CD4-positive, alpha-beta T cell (primary cell): ENCODE measurements around the gene CIB4. TPM values are rescaled to one million over a fixed set of nuclear protein-coding genes. Genes with fewer than 3 reads are reported as not detected.

Experiments used
- ATAC-seq: fragments of 200-7000 bp; cut with Tn5 transposase; one replicate; pipeline ENCODE4 v1.10.0; 2022; ENCODE audit warnings: mild to moderate bottlenecking; ENCODE audit not compliant: poor library complexity
- CTCF ChIA-PET: fragments of 350-600 bp; sonication (Branson Sonifier 250); formaldehyde crosslinking; loops from one replicate; lab custom pipeline; 2021; ENCODE audit warnings: antibody characterized with exemption, inconsistent platforms; lab: Charles Lee
- POLR2A ChIA-PET: fragments of 350-600 bp; sonication (Branson Sonifier 250); formaldehyde crosslinking; loops from one replicate; lab custom pipeline; 2021; ENCODE audit warnings: antibody characterized with exemption, inconsistent platforms; lab: Charles Lee
- DNase-seq, 14 experiments: peaks; one replicate each; pipeline ENCODE4 v3.0.0-alpha.2; 2013 to 2020; ENCODE audit warnings: mixed read lengths in 2 of 14
- H3K27ac ChIP-seq, 2 donors: one replicate each; pipeline versions ENCODE4 v1.5.1 to v1.7.0; 2013; ENCODE audit warnings: low read length in 2 of 2, low read depth in 1 of 2, mild to moderate bottlenecking in 1 of 2
- H3K27me3 ChIP-seq, 2 experiments: 1 replicate in 1 of 2; 2 replicates in 1 of 2; pipeline versions ENCODE4 v1.6.1 to v1.7.0; 2013; ENCODE audit warnings: low read length in 2 of 2, control low read depth in 1 of 2, mild to moderate bottlenecking in 1 of 2, moderate library complexity in 1 of 2; ENCODE audit not compliant: insufficient read depth in 2 of 2, control insufficient read depth in 1 of 2
- H3K36me3 ChIP-seq: one replicate; pipeline ENCODE4 v1.6.1; 2013; ENCODE audit warnings: low read length, control low read depth; ENCODE audit not compliant: insufficient read depth
- H3K4me1 ChIP-seq: one replicate; pipeline ENCODE4 v1.6.1; 2013; ENCODE audit warnings: low read length, control low read depth; ENCODE audit not compliant: insufficient read depth
- H3K4me3 ChIP-seq: one replicate; pipeline ENCODE4 v1.5.1; 2013; ENCODE audit warnings: mild to moderate bottlenecking, low read length, moderate library complexity
- H3K9me3 ChIP-seq, 2 experiments: 1 replicate in 1 of 2; 2 replicates in 1 of 2; pipeline versions ENCODE4 v1.6.1 to v1.7.0; 2013; ENCODE audit warnings: low read length in 2 of 2, mild to moderate bottlenecking in 2 of 2, control low read depth in 1 of 2, moderate library complexity in 1 of 2; ENCODE audit not compliant: control insufficient read depth in 1 of 2, insufficient read depth in 1 of 2
- H3K27ac Mint-ChIP-seq: one replicate; pipeline ENCODE4 v1.8.0; 2020; ENCODE audit warnings: mixed read lengths
- H3K27me3 Mint-ChIP-seq: one replicate; pipeline ENCODE4 v1.8.0; 2021; ENCODE audit warnings: mixed read lengths
- H3K36me3 Mint-ChIP-seq: one replicate; pipeline ENCODE4 v1.8.0; 2021; ENCODE audit warnings: low read depth, mixed read lengths
- H3K4me1 Mint-ChIP-seq: one replicate; pipeline ENCODE4 v1.8.0; 2021; ENCODE audit warnings: low read depth, mixed read lengths
- H3K4me3 Mint-ChIP-seq: one replicate; pipeline ENCODE4 v1.8.0; 2020; ENCODE audit warnings: mild to moderate bottlenecking, mixed read lengths
- H3K9me3 Mint-ChIP-seq: one replicate; pipeline ENCODE4 v1.8.0; 2020; ENCODE audit warnings: mixed read lengths
- intact Hi-C, 2 experiments: fragments of 100-400 bp; cut with DNase I in 1 of 2; cut with micrococcal nuclease in 1 of 2; formaldehyde crosslinking; loops; one replicate each; pipeline versions ENCODE4 v1.15.1 to v1.9.0; 2023 to 2025; cut with DNase I, micrococcal nuclease
- total RNA-seq, 174 experiments: library from RNA in 2 of 174; stranded (reverse) in 2 of 174; gene quantifications; one replicate each; pipeline ENCODE4 v1.2.3 and lab custom pipeline; 2021 to 2026
- TF ChIP-seq, protein P1 (sequence below): fragments of 200-600 bp; IDR thresholded peaks from one replicate; pipeline ENCODE4 v1.8.0; 2022; ENCODE audit warnings: antibody characterized with exemption, mild to moderate bottlenecking

CIB4 gene
- total RNA-seq, 2 experiments from 2014 or later = not detected

DNA sequence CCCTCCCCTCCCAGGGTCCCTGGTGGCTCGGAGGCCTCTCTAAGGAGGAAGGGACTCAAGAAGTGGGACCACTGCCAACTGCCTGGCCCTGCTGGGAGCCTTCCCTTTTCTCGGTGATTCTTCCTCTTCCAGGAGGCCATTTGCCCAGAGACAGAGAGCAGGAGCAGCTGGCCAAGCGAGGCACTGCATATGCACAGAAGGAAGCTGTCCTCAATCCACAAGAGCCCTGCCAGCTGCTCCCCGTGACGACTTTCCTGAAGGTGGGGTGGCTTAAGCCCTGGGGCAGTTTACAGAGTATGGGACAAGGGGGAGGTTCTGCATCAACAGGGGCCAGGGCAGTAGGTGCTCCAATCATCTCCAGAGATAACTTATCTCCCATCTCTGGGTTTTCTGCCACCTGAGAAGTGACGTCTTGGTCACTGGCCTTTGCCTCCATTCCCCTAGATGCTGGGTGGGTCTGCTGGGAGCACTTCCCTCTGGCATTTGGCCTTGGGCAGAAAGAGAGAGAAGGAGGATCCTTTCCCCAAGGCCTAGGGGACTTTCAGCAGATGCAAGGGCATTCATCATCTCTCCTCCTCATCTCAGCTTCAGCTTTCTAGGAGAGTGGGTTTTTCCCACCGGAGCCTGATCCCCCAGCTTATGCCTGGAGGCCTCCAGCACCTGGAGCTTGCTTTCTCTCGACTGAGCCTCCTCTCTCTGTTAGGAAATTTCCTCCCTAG is 28.5 kb downstream of the CIB4 start:
- ATAC-seq (no peak), DNase-seq (no peak)
- H3K9me3 Mint-ChIP-seq = no peaks in the 10 kb centered on the region
- intact Hi-C loops = no loop called here
- no peak overlapping the region for H3K27ac Mint-ChIP-seq
- no peak overlapping the region for H3K4me3 Mint-ChIP-seq
- CTCF ChIA-PET = interaction anchor here (1.2 kb wide), 1 partner anchor 7 kb away, joined by 4 read pairs; no protein-coding TSS in a partner anchor
- Histone ChIP-seq H3K9me3 (no peaks in the 10 kb centered on the region), H3K4me1 (peaks cover 17% of the 10 kb centered on the region), H3K36me3 (no peaks in the 10 kb centered on the region), H3K4me3 (no peak overlapping the region), H3K27ac (no peak overlapping the region), H3K27me3 (peaks cover 3 to 4% of the 10 kb centered on the region in 2 experiments)
- H3K4me1 Mint-ChIP-seq = peaks cover 24% of the 10 kb centered on the region
- TF ChIP-seq, protein P1, sequence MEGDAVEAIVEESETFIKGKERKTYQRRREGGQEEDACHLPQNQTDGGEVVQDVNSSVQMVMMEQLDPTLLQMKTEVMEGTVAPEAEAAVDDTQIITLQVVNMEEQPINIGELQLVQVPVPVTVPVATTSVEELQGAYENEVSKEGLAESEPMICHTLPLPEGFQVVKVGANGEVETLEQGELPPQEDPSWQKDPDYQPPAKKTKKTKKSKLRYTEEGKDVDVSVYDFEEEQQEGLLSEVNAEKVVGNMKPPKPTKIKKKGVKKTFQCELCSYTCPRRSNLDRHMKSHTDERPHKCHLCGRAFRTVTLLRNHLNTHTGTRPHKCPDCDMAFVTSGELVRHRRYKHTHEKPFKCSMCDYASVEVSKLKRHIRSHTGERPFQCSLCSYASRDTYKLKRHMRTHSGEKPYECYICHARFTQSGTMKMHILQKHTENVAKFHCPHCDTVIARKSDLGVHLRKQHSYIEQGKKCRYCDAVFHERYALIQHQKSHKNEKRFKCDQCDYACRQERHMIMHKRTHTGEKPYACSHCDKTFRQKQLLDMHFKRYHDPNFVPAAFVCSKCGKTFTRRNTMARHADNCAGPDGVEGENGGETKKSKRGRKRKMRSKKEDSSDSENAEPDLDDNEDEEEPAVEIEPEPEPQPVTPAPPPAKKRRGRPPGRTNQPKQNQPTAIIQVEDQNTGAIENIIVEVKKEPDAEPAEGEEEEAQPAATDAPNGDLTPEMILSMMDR = no peak
- H3K27me3 Mint-ChIP-seq = peaks cover 11% of the 10 kb centered on the region
- H3K36me3 Mint-ChIP-seq = no peaks in the 10 kb centered on the region
- POLR2A ChIA-PET = no interaction called here

DNA sequence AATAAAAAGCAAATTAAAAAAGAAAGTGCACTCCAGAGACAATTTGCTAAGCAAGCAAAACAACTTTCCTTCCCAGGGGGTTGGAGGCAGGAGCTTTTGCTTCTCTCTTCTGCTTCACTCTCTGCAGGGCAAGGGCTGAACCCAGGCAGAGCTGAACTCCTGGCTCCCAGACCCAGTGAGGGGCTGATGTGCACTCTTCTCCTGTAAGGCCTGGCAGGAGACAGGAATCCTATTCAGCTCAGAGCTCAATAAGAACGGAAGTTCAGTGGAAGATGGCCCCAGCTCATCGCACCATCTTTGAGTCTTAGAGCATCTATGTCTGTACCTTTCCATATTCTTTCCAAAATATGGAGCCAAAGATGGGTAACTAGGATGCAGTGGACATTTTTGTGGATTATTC is 29.1 kb downstream of the CIB4 start:
- Mint-ChIP-seq H3K36me3 (no peaks in the 10 kb centered on the region), H3K4me3 (no peak overlapping the region), H3K27me3 (peaks cover 6% of the 10 kb centered on the region), H3K9me3 (no peaks in the 10 kb centered on the region), H3K4me1 (peaks cover 24% of the 10 kb centered on the region), H3K27ac (no peak overlapping the region)
- TF ChIP-seq, protein P1 = no peak
- intact Hi-C loops = no loop called here
- CTCF ChIA-PET = no interaction called here
- Histone ChIP-seq H3K9me3 (no peaks in the 10 kb centered on the region), H3K27me3 (peaks cover 0 to 2% of the 10 kb centered on the region in 2 experiments), H3K27ac (no peak overlapping the region), H3K4me1 (peaks cover 17% of the 10 kb centered on the region), H3K36me3 (no peaks in the 10 kb centered on the region), H3K4me3 (no peak overlapping the region)
- POLR2A ChIA-PET = no interaction called here
- DNase-seq = no peak
- ATAC-seq = no peak

DNA sequence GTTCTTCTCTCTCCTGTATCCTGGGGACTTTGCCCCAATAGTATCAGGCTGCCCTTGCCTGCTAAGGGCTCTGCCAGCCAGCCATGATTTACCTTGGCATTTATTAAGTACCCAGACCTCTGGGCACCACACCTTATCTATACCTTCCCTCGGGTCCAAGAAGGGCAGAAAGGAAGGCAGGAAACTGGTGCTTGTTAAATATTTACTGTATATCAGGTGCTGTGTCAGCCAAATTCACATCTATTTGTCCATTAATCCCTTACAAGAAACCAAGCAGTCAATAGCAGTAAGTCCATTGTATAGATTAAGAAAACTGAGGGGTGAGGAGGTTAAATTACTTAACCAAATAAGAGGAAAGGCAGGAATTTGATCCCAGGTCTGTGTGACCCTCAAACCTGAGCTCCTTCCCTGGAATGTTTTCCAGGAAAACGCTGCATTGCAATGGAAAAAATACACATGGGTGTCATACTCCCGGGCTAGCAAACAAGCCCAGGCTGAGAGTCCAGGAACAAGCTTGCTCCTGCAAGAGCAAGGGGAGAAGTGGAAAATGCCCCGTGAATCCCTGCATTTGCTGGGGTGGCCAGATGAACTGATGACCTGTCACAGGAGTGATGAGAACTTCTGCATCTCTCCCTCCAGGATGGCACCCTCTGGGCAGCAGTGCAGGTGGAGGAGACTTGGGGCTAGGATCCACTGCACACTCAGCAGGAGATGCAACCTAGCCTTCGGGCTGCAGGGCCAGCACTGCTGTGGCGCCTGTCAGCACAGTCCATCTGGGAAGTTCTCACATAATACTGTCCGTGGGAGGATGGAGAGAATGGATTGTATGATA is 30.4 kb downstream of the CIB4 start:
- H3K27ac Mint-ChIP-seq = peak overlapping the region; percentile 65

More for the DNA sequence above, 30.4 kb downstream of the CIB4 start:
- Histone ChIP-seq H3K9me3 (no peaks in the 10 kb centered on the region), H3K4me1 (peaks cover 17% of the 10 kb centered on the region), H3K36me3 (no peaks in the 10 kb centered on the region), H3K27ac (no peak overlapping the region), H3K27me3 (peaks cover 0 to 2% of the 10 kb centered on the region in 2 experiments), H3K4me3 (no peak overlapping the region)
- intact Hi-C loops = no loop called here
- Mint-ChIP-seq H3K9me3 (no peaks in the 10 kb centered on the region), H3K27me3 (no peaks in the 10 kb centered on the region), H3K36me3 (no peaks in the 10 kb centered on the region), H3K4me1 (peaks cover 24% of the 10 kb centered on the region), H3K4me3 (no peak overlapping the region)
- DNase-seq = no peak
- ChIA-PET POLR2A (no interaction called here), CTCF (no interaction called here)
- TF ChIP-seq, protein P1 = no peak
- no peak for ATAC-seq
